22Rv1 (cell line): ENCODE results near the gene LRRC49.

ENCODE experiments used
- ZFX ChIP-seq: fragments of 450-650 bp; IDR thresholded peaks from 2 replicates; pipeline ENCODE4 v1.6.1; 2017; ENCODE audit warnings: antibody characterized with exemption, borderline replicate concordance
- TF ChIP-seq, protein P1 (sequence below): fragments of 450-650 bp; IDR thresholded peaks from 2 replicates; pipeline ENCODE4 v1.5.1; 2017; ENCODE audit warnings: mild to moderate bottlenecking

DNA sequence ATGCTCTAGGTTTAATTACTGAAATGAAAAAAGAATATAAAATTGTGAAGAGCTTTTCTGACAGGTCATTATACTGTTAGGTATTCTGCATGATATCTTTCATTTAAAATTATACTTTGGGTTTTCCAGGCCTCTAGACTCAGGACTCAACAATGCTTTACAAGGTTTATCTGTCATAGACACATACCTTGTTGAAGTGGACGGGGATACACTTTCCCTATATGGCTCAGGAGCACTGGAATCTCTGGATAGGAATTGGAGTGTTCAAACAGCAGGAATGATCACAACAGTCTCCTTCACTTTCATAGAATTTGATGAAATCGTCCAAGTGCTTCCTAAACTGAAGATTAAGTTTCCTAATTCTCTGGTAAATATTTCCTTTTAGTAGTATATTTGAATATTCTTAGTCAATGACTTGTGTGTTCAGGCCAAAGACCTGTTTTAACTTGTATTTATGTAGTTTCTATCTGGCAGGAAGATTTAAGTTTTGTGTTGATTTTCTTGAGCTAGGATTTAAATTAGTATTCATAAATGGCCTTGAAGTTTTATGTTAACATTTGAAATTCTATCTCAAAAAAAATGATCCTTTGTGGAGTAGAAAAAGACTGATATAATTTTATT lies 115.7 kb downstream of the LRRC49 start:
- TF ChIP-seq, protein P1, sequence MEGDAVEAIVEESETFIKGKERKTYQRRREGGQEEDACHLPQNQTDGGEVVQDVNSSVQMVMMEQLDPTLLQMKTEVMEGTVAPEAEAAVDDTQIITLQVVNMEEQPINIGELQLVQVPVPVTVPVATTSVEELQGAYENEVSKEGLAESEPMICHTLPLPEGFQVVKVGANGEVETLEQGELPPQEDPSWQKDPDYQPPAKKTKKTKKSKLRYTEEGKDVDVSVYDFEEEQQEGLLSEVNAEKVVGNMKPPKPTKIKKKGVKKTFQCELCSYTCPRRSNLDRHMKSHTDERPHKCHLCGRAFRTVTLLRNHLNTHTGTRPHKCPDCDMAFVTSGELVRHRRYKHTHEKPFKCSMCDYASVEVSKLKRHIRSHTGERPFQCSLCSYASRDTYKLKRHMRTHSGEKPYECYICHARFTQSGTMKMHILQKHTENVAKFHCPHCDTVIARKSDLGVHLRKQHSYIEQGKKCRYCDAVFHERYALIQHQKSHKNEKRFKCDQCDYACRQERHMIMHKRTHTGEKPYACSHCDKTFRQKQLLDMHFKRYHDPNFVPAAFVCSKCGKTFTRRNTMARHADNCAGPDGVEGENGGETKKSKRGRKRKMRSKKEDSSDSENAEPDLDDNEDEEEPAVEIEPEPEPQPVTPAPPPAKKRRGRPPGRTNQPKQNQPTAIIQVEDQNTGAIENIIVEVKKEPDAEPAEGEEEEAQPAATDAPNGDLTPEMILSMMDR: no peak
- no peak for TF ChIP-seq ZFX
